IMR-90 (cell line): ENCODE data around the gene PLEKHG4. TPM values are rescaled to one million over a fixed set of nuclear protein-coding genes. Genes with fewer than 3 reads are reported as not detected.

Experiments used
- ATAC-seq: fragments of 200-7000 bp; cut with Tn5 transposase; 2 replicates; pipeline ENCODE4 v1.9.1; 2020; ENCODE audit warnings: low read depth, mild to moderate bottlenecking, moderate library complexity
- BruUV-seq: library from RNA; stranded (reverse); fragments of 400-500 nt; replicated peaks from 2 replicates; lab custom pipeline; 2021; lab: Mats Ljungman, UMichigan
- CTCF ChIA-PET: fragments of 300-600 bp; formaldehyde crosslinking; extraction: SDS; loops from one replicate; lab custom pipeline; 2021; ENCODE audit warnings: antibody characterized with exemption; lab: Yijun Ruan, JAX
- POLR2A ChIA-PET: fragments of 300-600 bp; sonication (Branson Sonifier 250); formaldehyde crosslinking; loops from one replicate; lab custom pipeline; 2022; ENCODE audit warnings: antibody characterized with exemption; ENCODE audit not compliant: unreplicated experiment; lab: Charles Lee
- DNase-seq: peaks from one replicate; pipeline ENCODE4 v3.0.0; 2013
- H2AFZ ChIP-seq: replicated peaks from 2 replicates; pipeline ENCODE3; 2013; ENCODE audit warnings: low read length, mild to moderate bottlenecking; ENCODE audit not compliant: poor library complexity
- H2AK5ac ChIP-seq: 2 replicates; pipeline ENCODE4 v1.6.1; 2013; ENCODE audit warnings: low read depth, low read length, inconsistent platforms
- H2AK9ac ChIP-seq: replicated peaks from 2 replicates; pipeline ENCODE3; 2013; ENCODE audit warnings: mild to moderate bottlenecking, low read depth, low read length, moderate library complexity; ENCODE audit not compliant: poor library complexity
- H2BK120ac ChIP-seq: 2 replicates; pipeline ENCODE4 v1.6.1; 2013; ENCODE audit warnings: low read depth, low read length, inconsistent platforms
- H2BK15ac ChIP-seq: 3 replicates; pipeline ENCODE4 v1.6.1; 2013; ENCODE audit warnings: low read depth, low read length, inconsistent platforms
- H2BK20ac ChIP-seq: 2 replicates; pipeline ENCODE4 v1.6.1; 2013; ENCODE audit warnings: low read depth, mild to moderate bottlenecking, inconsistent platforms, low read length, moderate library complexity
- H2BK5ac ChIP-seq: 2 replicates; pipeline ENCODE4 v1.6.1; 2013; ENCODE audit warnings: mild to moderate bottlenecking, low read depth, low read length, inconsistent platforms; ENCODE audit not compliant: poor library complexity, severe bottlenecking
- H3K14ac ChIP-seq: replicated peaks from 2 replicates; pipeline ENCODE4 v1.6.1; 2013; ENCODE audit warnings: low read depth, low read length, inconsistent platforms
- H3K18ac ChIP-seq: 2 replicates; pipeline ENCODE4 v1.6.1; 2013; ENCODE audit warnings: low read depth, low read length, control low read depth
- H3K23ac ChIP-seq: 2 replicates; pipeline ENCODE4 v1.6.1; 2013; ENCODE audit warnings: low read depth, low read length, inconsistent platforms
- H3K27ac ChIP-seq: 2 replicates; pipeline ENCODE4 v1.5.1; 2013; ENCODE audit warnings: mild to moderate bottlenecking, control low read depth, low read length; ENCODE audit not compliant: insufficient read depth
- H3K27me3 ChIP-seq: 2 replicates; pipeline ENCODE4 v1.6.1; 2013; ENCODE audit warnings: low read length; ENCODE audit not compliant: control insufficient read depth, insufficient read depth
- H3K36me3 ChIP-seq: 2 replicates; pipeline ENCODE4 v1.6.1; 2013; ENCODE audit warnings: low read length, mixed read lengths; ENCODE audit not compliant: control insufficient read depth, insufficient read depth
- H3K4ac ChIP-seq: 2 replicates; pipeline ENCODE4 v1.6.1; 2013; ENCODE audit warnings: low read depth, low read length, inconsistent platforms
- H3K4me1 ChIP-seq: 2 replicates; pipeline ENCODE4 v1.6.1; 2013; ENCODE audit warnings: low read length, mixed read lengths; ENCODE audit not compliant: control insufficient read depth, insufficient read depth
- H3K4me2 ChIP-seq: 2 replicates; pipeline ENCODE4 v1.6.1; 2013; ENCODE audit warnings: low read depth, mild to moderate bottlenecking, control low read depth, low read length, moderate library complexity
- H3K4me3 ChIP-seq: 2 replicates; pipeline ENCODE4 v1.5.1; 2013; ENCODE audit warnings: low read depth, mild to moderate bottlenecking, control low read depth, low read length, moderate library complexity; ENCODE audit not compliant: insufficient read depth
- H3K56ac ChIP-seq: 2 replicates; pipeline ENCODE4 v1.6.1; 2013; ENCODE audit warnings: low read length, inconsistent platforms; ENCODE audit not compliant: insufficient read depth; ENCODE audit errors: extremely low read depth
- H3K79me1 ChIP-seq, 2 experiments: 2 replicates each; pipeline ENCODE4 v1.6.1; 2013; ENCODE audit warnings: low read length in 2 of 2, inconsistent platforms in 1 of 2, low read depth in 1 of 2
- H3K9ac ChIP-seq: 2 replicates; pipeline ENCODE4 v1.6.1; 2013; ENCODE audit warnings: low read depth, low read length, control low read depth
- H3K9me1 ChIP-seq: 2 replicates; pipeline ENCODE4 v1.6.1; 2013; ENCODE audit warnings: low read length, inconsistent platforms; ENCODE audit not compliant: insufficient read depth
- H3K9me3 ChIP-seq: 2 replicates; pipeline ENCODE4 v1.6.1; 2013; ENCODE audit warnings: low read length; ENCODE audit not compliant: control insufficient read depth, insufficient read depth
- H4K20me1 ChIP-seq: 2 replicates; pipeline ENCODE4 v1.6.1; 2013; ENCODE audit warnings: low read length, inconsistent platforms; ENCODE audit not compliant: insufficient read depth
- H4K5ac ChIP-seq: 2 replicates; pipeline ENCODE4 v1.6.1; 2013; ENCODE audit warnings: mild to moderate bottlenecking, low read depth, low read length, control low read depth
- H4K8ac ChIP-seq, 2 experiments: 2 replicates each; pipeline ENCODE4 v1.6.1; 2013; ENCODE audit warnings: low read depth in 2 of 2, low read length in 2 of 2, control low read depth in 1 of 2, inconsistent platforms in 1 of 2
- H4K91ac ChIP-seq: 2 replicates; pipeline ENCODE4 v1.6.1; 2013; ENCODE audit warnings: low read depth, low read length, inconsistent platforms; ENCODE audit not compliant: insufficient read depth
- BHLHE40 ChIP-seq: fragments of 150-350 bp; IDR thresholded peaks from 2 replicates; pipeline ENCODE4 v1.6.1; 2016; ENCODE audit warnings: mild to moderate bottlenecking, low read depth, low read length
- CEBPB ChIP-seq: IDR thresholded peaks from 2 replicates; pipeline ENCODE4 v1.6.1; 2012; ENCODE audit warnings: low read depth, low read length, improper control_type of control experiment
- CHD1 ChIP-seq: IDR thresholded peaks from 2 replicates; pipeline ENCODE4 v1.6.1; 2012; ENCODE audit warnings: low read depth, low read length, improper control_type of control experiment
- FOS ChIP-seq: fragments of 150-350 bp; IDR thresholded peaks from 2 replicates; pipeline ENCODE4 v1.6.1; 2016; ENCODE audit warnings: low read depth, low read length
- MAFK ChIP-seq: IDR thresholded peaks from 2 replicates; pipeline ENCODE4 v1.6.1; 2012; ENCODE audit warnings: low read depth, low read length, improper control_type of control experiment
- MAZ ChIP-seq: IDR thresholded peaks from 2 replicates; pipeline ENCODE4 v1.6.1; 2012; ENCODE audit warnings: low read depth, mild to moderate bottlenecking, low read length, improper control_type of control experiment, moderate library complexity, borderline replicate concordance
- MXI1 ChIP-seq: IDR thresholded peaks from 2 replicates; pipeline ENCODE4 v1.6.1; 2012; ENCODE audit warnings: low read depth, mild to moderate bottlenecking, low read length, moderate library complexity, borderline replicate concordance
- NFE2L2 ChIP-seq: fragments of 150-350 bp; IDR thresholded peaks from 2 replicates; pipeline ENCODE4 v1.6.1; 2016; ENCODE audit warnings: low read depth, mild to moderate bottlenecking, low read length
- POLR2A ChIP-seq: IDR thresholded peaks from 2 replicates; pipeline ENCODE4 v1.6.1; 2012; ENCODE audit warnings: mild to moderate bottlenecking, low read depth, low read length
- RAD21 ChIP-seq: IDR thresholded peaks from 2 replicates; pipeline ENCODE4 v1.6.1; 2012; ENCODE audit warnings: low read length, improper control_type of control experiment
- RCOR1 ChIP-seq: IDR thresholded peaks from 2 replicates; pipeline ENCODE4 v1.6.1; 2012; ENCODE audit warnings: mild to moderate bottlenecking, low read length, improper control_type of control experiment; ENCODE audit not compliant: insufficient replicate concordance
- SMC3 ChIP-seq: fragments of 150-350 bp; IDR thresholded peaks from 2 replicates; pipeline ENCODE4 v1.6.1; 2016; ENCODE audit warnings: low read depth, mild to moderate bottlenecking, antibody characterized with exemption, low read length, moderate library complexity
- USF2 ChIP-seq: fragments of 150-350 bp; IDR thresholded peaks from 2 replicates; pipeline ENCODE4 v1.6.1; 2017; ENCODE audit warnings: mild to moderate bottlenecking, antibody characterized with exemption, low read length, low read depth
- WGBS, 2 experiments: methylation state at CpG; one replicate each; pipeline versions ENCODE4 v1.1.5 to v1.1.7; 2013; ENCODE audit warnings: missing lambda C conversion rate in 2 of 2; ENCODE audit not compliant: insufficient read length in 1 of 2; ENCODE audit errors: extremely low coverage in 2 of 2; 5-methylcytosine and 5-hydroxymethylcytosine counted together
- dilution Hi-C: fragments of 300-500 bp; cut with HindIII; formaldehyde crosslinking; loops from one replicate; pipeline ENCODE4 v1.14.3; 2018; ENCODE audit warnings: low sequenced_read_pairs; ENCODE audit not compliant: unreplicated experiment
- in situ Hi-C: fragments of 300-500 bp; cut with MboI; formaldehyde crosslinking; loops from 3 replicates; pipeline ENCODE4 v1.14.3; 2019; ENCODE audit warnings: low sequenced_read_pairs, inconsistent platforms, mixed read lengths
- intact Hi-C: fragments of 100-400 bp; cut with micrococcal nuclease; formaldehyde crosslinking; loops from 2 replicates; pipeline ENCODE4 v1.10.0; 2022
- polyA plus RNA-seq, 3 experiments: library from polyadenylated mRNA; depleted of rRNA; stranded (reverse); fragments of >200 nt; gene quantifications; 2 replicates each; pipeline ENCODE4 v1.2.3, GENCODE V29; 2012; ENCODE audit warnings: low replicate concordance in 1 of 3
- total RNA-seq: library from RNA; depleted of rRNA; stranded (reverse); fragments of >200 nt; gene quantifications from 2 replicates; pipeline ENCODE4 v1.2.3, GENCODE V29; 2012

The PLEKHG4 gene
- total and polyA plus RNA-seq, 2 of the 4 experiments (the other 2 are of a cell fraction), result 14.0 to 50.7 TPM

GRCh38 chr16:67238806-67239470, 40.4 kb upstream of the PLEKHG4 start:
- DNase-seq (no peak), ATAC-seq (no peak)
- no peak overlapping the region for H3K9ac ChIP-seq
- H3K4ac ChIP-seq, result no peak overlapping the region
- H2AK5ac ChIP-seq, result peak overlapping the region; percentile 71; the same call in 1 of the 2 replicates
- 100% methylated on average over 3 of the region's 9 CpGs; no CpG with 5 or more reads in 1 of the 2 experiments for WGBS, 2 experiments
- H2BK20ac ChIP-seq, result no peak overlapping the region
- dilution Hi-C loops, result no loop called here
- H2BK15ac ChIP-seq, result no peak overlapping the region
- H2AK9ac ChIP-seq, result no peak overlapping the region
- peaks cover 32 to 77% of the 10 kb centered on the region in 2 experiments; a peak in 3 of 4 replicates for H3K79me1 ChIP-seq
- H3K36me3 ChIP-seq, result peaks cover 44% of the 10 kb centered on the region
- H3K4me1 ChIP-seq, result peaks cover 27% of the 10 kb centered on the region
- H4K20me1 ChIP-seq, result no peaks in the 10 kb centered on the region; the same call in 1 of the 2 replicates
- CTCF ChIA-PET, result no interaction called here
- H3K27ac ChIP-seq, result no peak overlapping the region
- no peak for TF ChIP-seq RCOR1
- no peak for TF ChIP-seq USF2
- TF ChIP-seq CEBPB, result no peak
- no peak for TF ChIP-seq MXI1
- no peak for TF ChIP-seq CHD1
- TF ChIP-seq RAD21, result no peak
- no peak for TF ChIP-seq MAFK
- no peak for TF ChIP-seq SMC3
- TF ChIP-seq NFE2L2, result no peak
- no peak for TF ChIP-seq BHLHE40
- TF ChIP-seq MAZ, result no peak
- TF ChIP-seq POLR2A, result no peak
- no peak for TF ChIP-seq FOS
- H4K5ac ChIP-seq, result no peak overlapping the region
- BruUV-seq, result no TSS peak
- 0 out of 2 replicates have a peak overlapping the region, but pooled peaks have one; percentile 8 for H4K91ac ChIP-seq
- H3K14ac ChIP-seq, result no peak overlapping the region
- POLR2A ChIA-PET, result no interaction called here
- no peak overlapping the region for H3K4me2 ChIP-seq
- no peaks in the 10 kb centered on the region for H3K9me3 ChIP-seq
- H3K27me3 ChIP-seq, result no peaks in the 10 kb centered on the region
- H3K23ac ChIP-seq, result no peak overlapping the region
- H3K4me3 ChIP-seq, result no peak overlapping the region
- H3K18ac ChIP-seq, result no peak overlapping the region
- H3K9me1 ChIP-seq, result peaks cover 30% of the 10 kb centered on the region
- no peak overlapping the region for H2AFZ ChIP-seq
- intact Hi-C loops, result no loop called here
- in situ Hi-C loops, result no loop called here
- H2BK5ac ChIP-seq, result no peak overlapping the region
- no peak overlapping the region for H2BK120ac ChIP-seq
- no peak overlapping the region for H4K8ac ChIP-seq
- H3K56ac ChIP-seq, result no peak overlapping the region
